WTC11 (cell line): ENCODE results near the gene MTM1.

Experiments
- ATF1 ChIP-seq: sonication (generic); formaldehyde crosslinking; IDR thresholded peaks from 2 replicates; pipeline ENCODE4 v1.8.1; 2023; ENCODE audit warnings: mild to moderate bottlenecking, moderate library complexity, missing genetic modification reagents
- CREB1 ChIP-seq: sonication (generic); formaldehyde crosslinking; IDR thresholded peaks from 2 replicates; pipeline ENCODE4 v1.8.0; 2023; ENCODE audit warnings: mild to moderate bottlenecking, missing genetic modification reagents
- JUN ChIP-seq: sonication (generic); formaldehyde crosslinking; IDR thresholded peaks from 2 replicates; pipeline ENCODE4 v1.8.0; 2023; ENCODE audit warnings: mild to moderate bottlenecking, missing genetic modification reagents
- MYBL2 ChIP-seq: sonication (generic); formaldehyde crosslinking; IDR thresholded peaks from 2 replicates; pipeline ENCODE4 v1.8.1; 2023; ENCODE audit warnings: mild to moderate bottlenecking, moderate library complexity, missing genetic modification reagents
- NR1H2 ChIP-seq: sonication (generic); formaldehyde crosslinking; IDR thresholded peaks from 2 replicates; pipeline ENCODE4 v1.9.0; 2021; ENCODE audit warnings: mild to moderate bottlenecking, moderate library complexity, missing genetic modification reagents
- SMAD3 ChIP-seq: sonication (generic); formaldehyde crosslinking; IDR thresholded peaks from 2 replicates; pipeline ENCODE4 v1.8.0; 2022; ENCODE audit warnings: missing genetic modification reagents, mild to moderate bottlenecking, borderline replicate concordance
- TEAD1 ChIP-seq: sonication (generic); formaldehyde crosslinking; IDR thresholded peaks from 2 replicates; pipeline ENCODE4 v1.8.0; 2022; ENCODE audit warnings: mild to moderate bottlenecking, missing genetic modification reagents
- ZNF138 ChIP-seq: sonication (generic); formaldehyde crosslinking; conservative IDR thresholded peaks from 2 replicates; pipeline ENCODE4 v1.8.1; 2022; ENCODE audit warnings: mild to moderate bottlenecking, moderate library complexity, missing genetic modification reagents
- TF ChIP-seq, protein P1 (sequence below): sonication (generic); formaldehyde crosslinking; IDR thresholded peaks from 2 replicates; pipeline ENCODE4 v1.8.0; 2023; ENCODE audit warnings: missing genetic modification reagents, mild to moderate bottlenecking, borderline replicate concordance
- TF ChIP-seq, protein P2 (sequence below): sonication (generic); formaldehyde crosslinking; IDR thresholded peaks from 2 replicates; pipeline ENCODE4 v1.8.1; 2022; ENCODE audit warnings: mild to moderate bottlenecking, moderate library complexity, missing genetic modification reagents

DNA sequence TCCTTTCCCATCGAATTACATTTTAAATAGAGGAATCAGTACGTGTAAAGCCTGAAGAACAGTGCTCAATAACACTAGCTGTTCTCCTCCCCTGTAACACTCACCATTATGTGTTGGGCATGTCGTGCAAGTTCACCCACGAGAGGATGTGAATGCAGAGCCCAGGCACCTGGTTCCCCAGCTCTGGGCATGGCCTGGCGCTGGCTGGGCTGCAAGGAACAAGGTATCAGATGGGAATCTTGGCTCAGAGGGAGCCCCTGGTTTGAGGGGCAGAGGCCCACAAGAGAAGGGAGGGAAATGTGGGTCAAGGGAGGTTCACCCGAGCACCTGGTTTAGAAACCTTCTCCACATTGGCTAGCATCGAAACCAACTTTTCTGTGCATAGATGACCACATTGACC lies 41.7 kb upstream of the MTM1 start:
- TF ChIP-seq, protein P1, sequence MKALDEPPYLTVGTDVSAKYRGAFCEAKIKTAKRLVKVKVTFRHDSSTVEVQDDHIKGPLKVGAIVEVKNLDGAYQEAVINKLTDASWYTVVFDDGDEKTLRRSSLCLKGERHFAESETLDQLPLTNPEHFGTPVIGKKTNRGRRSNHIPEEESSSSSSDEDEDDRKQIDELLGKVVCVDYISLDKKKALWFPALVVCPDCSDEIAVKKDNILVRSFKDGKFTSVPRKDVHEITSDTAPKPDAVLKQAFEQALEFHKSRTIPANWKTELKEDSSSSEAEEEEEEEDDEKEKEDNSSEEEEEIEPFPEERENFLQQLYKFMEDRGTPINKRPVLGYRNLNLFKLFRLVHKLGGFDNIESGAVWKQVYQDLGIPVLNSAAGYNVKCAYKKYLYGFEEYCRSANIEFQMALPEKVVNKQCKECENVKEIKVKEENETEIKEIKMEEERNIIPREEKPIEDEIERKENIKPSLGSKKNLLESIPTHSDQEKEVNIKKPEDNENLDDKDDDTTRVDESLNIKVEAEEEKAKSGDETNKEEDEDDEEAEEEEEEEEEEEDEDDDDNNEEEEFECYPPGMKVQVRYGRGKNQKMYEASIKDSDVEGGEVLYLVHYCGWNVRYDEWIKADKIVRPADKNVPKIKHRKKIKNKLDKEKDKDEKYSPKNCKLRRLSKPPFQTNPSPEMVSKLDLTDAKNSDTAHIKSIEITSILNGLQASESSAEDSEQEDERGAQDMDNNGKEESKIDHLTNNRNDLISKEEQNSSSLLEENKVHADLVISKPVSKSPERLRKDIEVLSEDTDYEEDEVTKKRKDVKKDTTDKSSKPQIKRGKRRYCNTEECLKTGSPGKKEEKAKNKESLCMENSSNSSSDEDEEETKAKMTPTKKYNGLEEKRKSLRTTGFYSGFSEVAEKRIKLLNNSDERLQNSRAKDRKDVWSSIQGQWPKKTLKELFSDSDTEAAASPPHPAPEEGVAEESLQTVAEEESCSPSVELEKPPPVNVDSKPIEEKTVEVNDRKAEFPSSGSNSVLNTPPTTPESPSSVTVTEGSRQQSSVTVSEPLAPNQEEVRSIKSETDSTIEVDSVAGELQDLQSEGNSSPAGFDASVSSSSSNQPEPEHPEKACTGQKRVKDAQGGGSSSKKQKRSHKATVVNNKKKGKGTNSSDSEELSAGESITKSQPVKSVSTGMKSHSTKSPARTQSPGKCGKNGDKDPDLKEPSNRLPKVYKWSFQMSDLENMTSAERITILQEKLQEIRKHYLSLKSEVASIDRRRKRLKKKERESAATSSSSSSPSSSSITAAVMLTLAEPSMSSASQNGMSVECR (CRISPR knock-in tag), result no peak
- TF ChIP-seq, protein P2, sequence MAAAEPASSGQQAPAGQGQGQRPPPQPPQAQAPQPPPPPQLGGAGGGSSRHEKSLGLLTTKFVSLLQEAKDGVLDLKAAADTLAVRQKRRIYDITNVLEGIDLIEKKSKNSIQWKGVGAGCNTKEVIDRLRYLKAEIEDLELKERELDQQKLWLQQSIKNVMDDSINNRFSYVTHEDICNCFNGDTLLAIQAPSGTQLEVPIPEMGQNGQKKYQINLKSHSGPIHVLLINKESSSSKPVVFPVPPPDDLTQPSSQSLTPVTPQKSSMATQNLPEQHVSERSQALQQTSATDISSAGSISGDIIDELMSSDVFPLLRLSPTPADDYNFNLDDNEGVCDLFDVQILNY (CRISPR knock-in tag), result no peak
- TF ChIP-seq CREB1 (CRISPR knock-in tag) (no peak), SMAD3 (CRISPR knock-in tag) (no peak), TEAD1 (CRISPR knock-in tag) (no peak), MYBL2 (CRISPR knock-in tag) (no peak), ATF1 (CRISPR knock-in tag) (no peak), ZNF138 (CRISPR knock-in tag) (no peak), JUN (CRISPR knock-in tag) (no peak), NR1H2 (CRISPR knock-in tag) (no peak)
